Stimulated activated effector memory CD8-positive, alpha-beta T cell treated with anti-CD3 and anti-CD28 coated beads, Interleukin-12 subunit alpha, Interleukin-12 subunit beta, amount 100 ng/mL, for 72 hours (primary cell): ENCODE results near the gene IMMT.

ENCODE experiments used
- ATAC-seq: fragments of 150-1000 bp; cut with Tn5 transposase; 2 replicates; pipeline ENCODE4 v1.10.0; 2021
- DNase-seq, 2 donors: peaks; one replicate each; pipeline ENCODE4 v3.0.0; 2021 to 2022; ENCODE audit warnings: low spot score in 2 of 2
- H3K27ac Mint-ChIP-seq: one replicate; pipeline ENCODE4 v1.8.0; 2022; ENCODE audit warnings: mild to moderate bottlenecking, mixed read lengths
- H3K36me3 Mint-ChIP-seq: one replicate; pipeline ENCODE4 v1.8.0; 2022; ENCODE audit warnings: mild to moderate bottlenecking, mixed read lengths
- H3K4me1 Mint-ChIP-seq: one replicate; pipeline ENCODE4 v1.8.0; 2022; ENCODE audit warnings: mixed read lengths
- H3K4me3 Mint-ChIP-seq: one replicate; pipeline ENCODE4 v1.8.0; 2022; ENCODE audit warnings: mild to moderate bottlenecking, mixed read lengths
- H3K9me3 Mint-ChIP-seq: one replicate; pipeline ENCODE4 v1.8.0; 2022; ENCODE audit warnings: mixed read lengths

The IMMT gene

DNA sequence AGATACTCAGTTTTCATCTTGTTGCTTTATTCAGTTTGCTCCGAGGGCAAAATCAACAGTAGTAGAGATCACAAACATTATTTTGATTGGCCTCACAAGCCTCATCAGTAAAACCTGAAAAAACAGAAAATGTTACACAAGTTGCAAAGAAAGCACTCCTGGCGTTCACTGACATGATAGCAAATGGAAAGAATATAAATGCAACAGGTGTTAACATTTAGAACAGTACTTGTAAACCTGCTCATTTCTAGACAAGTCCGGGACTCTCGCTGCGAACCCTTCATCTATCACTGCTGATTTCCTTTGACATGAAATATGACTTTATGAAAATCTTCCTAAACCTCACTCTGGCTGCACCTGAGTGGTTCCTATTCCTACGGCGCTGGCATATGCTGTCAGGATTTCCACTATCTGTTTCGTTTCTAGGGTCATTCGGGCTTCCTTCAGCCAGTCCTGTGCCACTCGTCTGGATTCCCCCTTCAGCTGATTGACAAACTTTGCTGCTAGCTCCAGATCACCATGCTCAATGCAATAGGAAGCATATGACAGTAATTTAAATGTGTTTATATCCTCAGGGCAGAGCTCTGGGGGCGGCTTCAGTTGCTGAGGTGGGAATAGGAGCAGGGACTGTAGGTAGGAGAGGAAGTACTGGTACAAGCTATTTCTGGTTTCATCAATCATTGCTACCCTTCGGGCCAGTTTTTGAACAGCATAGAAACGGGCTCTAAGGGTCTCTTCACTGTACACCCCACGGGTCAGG is 51.2 kb downstream of the IMMT start:
- Mint-ChIP-seq H3K4me3 (no peak overlapping the region), H3K27ac (peak overlapping the region; percentile 82), H3K4me1 (peaks cover 8% of the 10 kb centered on the region), H3K36me3 (peaks cover 100% of the 10 kb centered on the region), H3K9me3 (peaks cover 2% of the 10 kb centered on the region)
- DNase-seq: no peak
- no peak for ATAC-seq

DNA sequence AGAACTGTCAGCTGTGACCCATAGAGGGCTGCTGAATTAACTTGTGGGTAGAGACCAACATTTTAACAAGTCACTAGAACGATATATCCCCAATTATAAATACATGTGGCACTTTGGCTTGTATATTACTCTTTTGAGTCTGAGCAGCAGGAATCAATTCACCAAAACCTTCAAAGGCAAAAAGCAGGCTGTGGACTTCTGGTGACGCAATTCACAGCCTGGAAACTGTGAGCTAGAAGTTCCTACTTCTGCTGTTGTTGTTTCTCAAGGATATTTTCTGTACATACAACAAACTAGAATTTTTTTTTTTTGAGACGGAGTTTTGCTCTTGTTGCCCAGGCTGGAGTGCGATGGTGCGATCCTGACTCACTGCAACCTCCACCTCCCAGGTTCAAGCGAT is 52.0 kb downstream of the IMMT start:
- ATAC-seq: no peak
- peaks cover 100% of the 10 kb centered on the region for H3K36me3 Mint-ChIP-seq
- peaks cover 3% of the 10 kb centered on the region for H3K9me3 Mint-ChIP-seq
- peaks cover 14% of the 10 kb centered on the region for H3K4me1 Mint-ChIP-seq
- no peak for DNase-seq
- no peak overlapping the region for H3K4me3 Mint-ChIP-seq
- peak overlapping the region; percentile 82 for H3K27ac Mint-ChIP-seq

DNA sequence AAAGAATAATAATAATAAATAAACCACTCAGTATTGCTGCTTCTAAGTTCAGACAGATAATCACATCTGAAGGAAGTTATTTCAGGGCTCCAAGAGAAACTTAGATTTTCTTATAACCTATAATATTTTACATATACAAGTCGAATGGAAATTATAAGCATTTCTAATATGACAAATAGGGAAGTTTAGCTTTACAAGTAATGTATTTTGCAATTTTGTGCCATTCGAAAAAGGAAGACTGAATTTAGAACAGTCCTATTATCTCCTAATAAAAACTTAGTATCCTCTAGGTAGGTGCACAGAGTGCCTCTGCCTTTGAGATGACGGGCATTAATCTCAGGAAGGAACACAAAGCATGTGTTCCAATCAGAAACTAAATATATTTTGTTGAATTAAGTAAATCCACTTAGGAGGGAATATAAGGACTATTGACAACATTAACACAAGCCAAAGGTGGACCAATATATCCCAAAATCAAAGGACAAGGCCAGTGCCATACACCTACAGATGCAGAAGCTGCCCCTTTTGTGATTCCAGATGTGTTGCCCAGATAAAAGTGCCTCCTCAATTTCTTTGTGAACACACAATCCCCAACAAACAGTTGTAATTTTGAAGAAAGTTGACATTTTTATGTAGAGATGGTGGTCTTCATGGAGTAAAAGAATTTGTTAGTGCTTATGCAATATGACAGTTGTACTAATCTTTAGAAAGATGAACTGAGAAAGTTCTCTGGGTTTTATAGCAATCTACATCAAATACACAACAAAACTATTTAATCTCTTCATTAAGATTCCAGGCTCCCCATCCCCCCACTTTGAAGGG is 52.6 kb downstream of the IMMT start:
- DNase-seq (no peak), ATAC-seq (no peak)
- no peak overlapping the region for H3K4me3 Mint-ChIP-seq
- peaks cover 14% of the 10 kb centered on the region for H3K4me1 Mint-ChIP-seq
- peak overlapping the region; percentile 82 for H3K27ac Mint-ChIP-seq
- H3K36me3 Mint-ChIP-seq: peaks cover 100% of the 10 kb centered on the region
- H3K9me3 Mint-ChIP-seq: peaks cover 3% of the 10 kb centered on the region

DNA sequence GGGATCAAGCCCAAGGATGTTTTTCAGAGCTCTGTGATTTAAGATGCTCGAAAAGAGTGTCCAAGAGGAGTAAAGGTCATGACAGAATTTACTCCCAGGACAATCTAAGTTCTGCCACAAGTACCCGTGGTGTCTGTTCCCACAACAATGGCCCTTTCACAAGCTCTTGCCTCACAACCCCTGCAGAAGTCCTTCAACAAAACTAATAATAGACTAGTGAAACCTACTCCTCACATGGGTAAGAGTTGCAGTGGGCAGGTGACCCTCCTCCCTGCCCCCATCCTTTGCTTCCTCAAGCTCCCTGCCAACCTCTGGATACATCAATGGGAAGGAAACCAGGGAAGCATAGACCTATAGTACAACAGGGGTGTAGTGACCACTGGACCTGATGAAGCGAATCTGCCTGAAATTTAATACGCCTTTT is 54.3 kb downstream of the IMMT start:
- no peak for DNase-seq
- Mint-ChIP-seq H3K4me1 (peaks cover 14% of the 10 kb centered on the region), H3K4me3 (no peak overlapping the region), H3K9me3 (peaks cover 3% of the 10 kb centered on the region), H3K27ac (peak overlapping the region; percentile 96), H3K36me3 (peaks cover 100% of the 10 kb centered on the region)
- no peak for ATAC-seq

DNA sequence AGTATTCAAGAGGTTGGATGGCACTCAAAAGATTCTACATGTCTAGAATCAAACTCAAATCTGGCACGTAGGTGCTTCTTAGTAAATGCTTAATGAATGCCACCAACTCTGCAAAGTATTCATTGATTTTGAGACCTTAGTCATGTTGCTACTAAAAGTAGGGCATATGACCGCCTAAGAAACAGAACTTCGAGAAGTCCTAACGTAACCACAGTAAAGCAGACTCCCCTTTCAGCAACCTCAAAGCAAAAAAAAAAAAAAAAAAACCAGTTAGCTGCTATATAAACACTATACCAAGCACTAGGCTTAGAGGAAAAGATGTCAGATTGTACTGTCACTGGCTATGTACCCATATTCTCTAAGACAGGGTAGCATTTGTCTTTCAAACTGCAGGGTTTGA is 55.3 kb downstream of the IMMT start:
- no peak overlapping the region for H3K4me3 Mint-ChIP-seq
- DNase-seq (no peak), ATAC-seq (peak; percentile 82)
- peaks cover 100% of the 10 kb centered on the region for H3K36me3 Mint-ChIP-seq
- peaks cover 14% of the 10 kb centered on the region for H3K4me1 Mint-ChIP-seq
- H3K27ac Mint-ChIP-seq: peak overlapping the region; percentile 96
- H3K9me3 Mint-ChIP-seq: peaks cover 3% of the 10 kb centered on the region

DNA sequence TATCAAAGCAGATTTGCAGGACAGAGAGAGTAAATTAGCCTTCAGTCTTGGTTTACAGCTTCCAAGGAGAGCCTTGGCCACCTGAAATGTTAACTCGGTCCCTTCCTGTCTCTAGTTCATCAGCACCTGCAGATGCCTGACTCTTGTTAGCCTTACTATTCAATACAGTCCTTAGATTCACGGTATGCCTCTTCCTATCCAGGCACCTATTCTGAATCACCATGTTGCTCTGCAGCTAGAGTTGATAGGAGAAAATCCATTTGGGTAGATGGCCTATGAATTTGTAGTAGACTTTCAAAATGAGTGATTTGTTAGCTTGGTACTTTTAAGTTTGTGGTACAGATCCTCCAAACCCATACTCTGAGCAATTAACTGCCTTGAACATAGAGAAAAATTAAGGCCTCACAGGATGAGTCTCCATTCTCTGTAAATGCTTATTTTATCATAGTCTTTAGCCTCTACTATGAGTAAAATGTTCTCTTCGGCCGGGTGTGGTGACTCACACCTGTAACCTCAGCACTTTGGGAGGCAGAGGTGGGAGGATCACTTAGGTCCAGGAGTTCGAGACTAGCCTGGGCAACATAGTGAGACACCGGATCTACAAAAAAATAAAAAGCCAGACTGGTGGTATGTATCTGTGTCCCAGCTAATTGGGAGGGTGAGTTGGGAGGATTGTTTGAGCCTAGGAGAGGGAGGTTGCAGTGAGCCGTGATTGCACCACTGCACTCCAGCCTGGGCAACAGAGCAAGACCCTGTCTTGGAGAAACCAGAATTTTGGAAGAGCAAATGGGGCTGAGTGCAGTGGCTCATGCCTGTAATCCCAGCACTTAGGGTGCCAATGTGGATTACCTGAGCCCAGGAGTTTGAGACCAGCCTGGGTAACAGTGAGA is 56.3 kb downstream of the IMMT start:
- H3K9me3 Mint-ChIP-seq: peaks cover 3% of the 10 kb centered on the region
- H3K4me3 Mint-ChIP-seq: peak overlapping the region; percentile 52
- DNase-seq: no peak
- peak; percentile 85 for ATAC-seq
- H3K4me1 Mint-ChIP-seq: peaks cover 14% of the 10 kb centered on the region
- peaks cover 100% of the 10 kb centered on the region for H3K36me3 Mint-ChIP-seq
- peak overlapping the region; percentile 96 for H3K27ac Mint-ChIP-seq

DNA sequence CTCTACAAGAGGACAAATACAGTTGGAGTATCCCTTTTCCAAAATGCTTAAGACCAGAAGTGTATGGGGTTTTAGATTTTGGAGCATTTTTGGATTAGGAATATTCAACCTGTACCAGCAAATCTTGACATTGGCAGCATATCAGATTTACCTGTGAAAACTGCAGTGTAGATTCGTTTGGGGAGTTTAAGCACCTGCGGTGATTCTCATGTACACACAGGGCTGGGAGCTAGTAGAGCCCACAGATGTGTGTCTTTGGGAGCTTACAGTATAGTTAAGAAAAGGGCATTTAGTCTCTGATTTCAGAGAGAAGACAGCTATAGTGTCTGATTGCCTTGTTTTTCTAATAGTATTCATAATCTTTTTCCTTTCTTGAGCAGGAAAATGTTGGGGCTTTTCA is 59.1 kb downstream of the IMMT start:
- no peak for ATAC-seq
- H3K4me1 Mint-ChIP-seq: peaks cover 14% of the 10 kb centered on the region
- peak overlapping the region; percentile 52 for H3K27ac Mint-ChIP-seq

DNA sequence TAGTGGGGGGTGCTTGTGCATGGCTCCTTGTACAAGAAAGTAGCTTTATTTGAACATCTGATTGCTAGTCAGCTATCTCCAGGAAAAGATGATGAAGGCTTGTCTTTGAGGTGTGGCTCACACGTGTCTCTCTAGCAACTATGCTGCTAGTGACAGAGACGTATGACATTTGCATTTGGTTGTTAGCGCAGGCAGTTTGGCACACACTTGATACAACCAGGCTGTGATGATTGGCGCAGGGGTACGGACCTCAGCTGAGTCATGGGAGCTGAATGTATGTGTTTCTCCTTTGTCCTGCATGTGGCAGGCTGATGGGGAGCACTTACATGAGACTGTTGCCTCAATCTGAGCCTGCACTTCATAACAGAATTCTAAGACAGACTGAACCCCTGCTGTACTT is 59.6 kb downstream of the IMMT start:
- ATAC-seq (no peak), DNase-seq (no peak)
- Mint-ChIP-seq H3K36me3 (peaks cover 100% of the 10 kb centered on the region), H3K4me3 (no peak overlapping the region), H3K4me1 (peaks cover 14% of the 10 kb centered on the region), H3K27ac (peak overlapping the region; percentile 52), H3K9me3 (peaks cover 3% of the 10 kb centered on the region)

More for the DNA sequence above, 59.1 kb downstream of the IMMT start:
- Mint-ChIP-seq H3K36me3 (peaks cover 100% of the 10 kb centered on the region), H3K9me3 (peaks cover 3% of the 10 kb centered on the region), H3K4me3 (no peak overlapping the region)
- no peak for DNase-seq

DNA sequence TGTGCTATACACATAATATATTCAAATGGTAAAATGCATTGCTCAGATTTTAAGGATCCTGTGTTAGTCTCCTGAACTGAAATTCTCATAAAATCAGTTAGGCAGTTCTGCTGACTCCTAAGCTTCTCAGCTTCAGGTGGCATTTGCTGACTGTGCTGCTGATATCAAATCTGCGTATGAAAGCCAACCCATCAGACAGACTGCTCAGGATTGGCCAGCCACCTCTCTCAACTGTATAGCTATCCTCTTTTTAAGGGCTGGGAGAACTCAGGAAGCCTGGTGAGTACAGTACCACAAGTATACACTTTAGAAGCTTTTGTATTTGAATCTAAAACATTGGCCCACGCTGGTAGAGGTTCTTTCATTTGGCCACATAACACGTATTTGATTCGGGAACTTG is 60.6 kb downstream of the IMMT start:
- Mint-ChIP-seq H3K4me3 (no peak overlapping the region), H3K36me3 (peaks cover 100% of the 10 kb centered on the region), H3K27ac (no peak overlapping the region), H3K9me3 (peaks cover 3% of the 10 kb centered on the region), H3K4me1 (peaks cover 12% of the 10 kb centered on the region)
- ATAC-seq (no peak), DNase-seq (no peak)

DNA sequence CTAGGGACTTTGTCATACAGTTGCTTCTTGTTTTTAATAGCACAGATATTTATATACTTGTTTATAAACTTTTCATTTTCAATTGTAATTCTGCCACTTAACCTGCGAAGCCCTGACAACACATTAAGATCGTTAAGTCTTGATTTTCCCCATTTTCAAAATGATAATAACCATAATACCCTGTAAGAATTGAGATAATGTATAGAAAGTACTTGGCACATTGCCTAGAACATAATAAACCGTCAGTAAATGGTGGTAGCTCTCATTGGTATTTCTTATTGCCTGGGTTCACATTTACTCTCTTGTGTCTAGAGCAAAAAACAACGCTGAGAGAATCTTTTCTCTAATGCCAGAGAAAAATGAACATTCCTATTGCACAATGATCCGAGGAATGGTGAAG is 70.6 kb downstream of the IMMT start:
- Mint-ChIP-seq H3K36me3 (peaks cover 100% of the 10 kb centered on the region), H3K4me3 (no peak overlapping the region), H3K4me1 (no peaks in the 10 kb centered on the region), H3K9me3 (no peaks in the 10 kb centered on the region), H3K27ac (no peak overlapping the region)
- no peak for DNase-seq
- ATAC-seq: no peak

DNA sequence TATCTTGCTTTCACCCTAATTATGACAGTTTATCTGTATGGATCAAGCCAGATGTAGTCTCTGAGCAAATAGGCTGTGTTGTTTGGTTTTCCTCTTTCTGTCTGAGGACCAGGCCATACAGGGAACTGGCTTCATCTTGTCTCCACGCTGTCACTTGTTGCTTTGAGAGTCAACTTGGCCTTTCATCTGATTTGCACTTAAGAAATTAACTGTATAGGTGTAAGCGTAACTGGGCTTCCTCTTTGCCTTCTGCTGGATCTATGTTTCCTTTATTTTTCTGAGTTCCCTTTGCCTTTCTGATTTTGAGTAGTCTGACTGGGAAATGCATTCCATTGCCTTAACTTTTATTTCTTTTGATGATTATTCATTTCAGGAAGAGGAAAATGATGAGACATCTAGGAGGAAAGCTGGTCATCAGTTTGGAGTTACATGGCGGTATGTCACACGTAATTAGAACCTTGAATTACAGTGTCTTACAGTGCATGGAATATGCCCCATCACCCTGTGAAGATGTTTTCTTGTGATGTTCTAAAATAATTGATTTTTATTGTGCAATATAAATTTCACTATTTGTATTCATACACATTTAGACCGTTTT is 71.8 kb downstream of the IMMT start:
- no peak overlapping the region for H3K4me3 Mint-ChIP-seq
- ATAC-seq (no peak), DNase-seq (no peak)
- H3K4me1 Mint-ChIP-seq: no peaks in the 10 kb centered on the region
- peaks cover 100% of the 10 kb centered on the region for H3K36me3 Mint-ChIP-seq
- no peaks in the 10 kb centered on the region for H3K9me3 Mint-ChIP-seq
- peak overlapping the region; percentile 20 for H3K27ac Mint-ChIP-seq

DNA sequence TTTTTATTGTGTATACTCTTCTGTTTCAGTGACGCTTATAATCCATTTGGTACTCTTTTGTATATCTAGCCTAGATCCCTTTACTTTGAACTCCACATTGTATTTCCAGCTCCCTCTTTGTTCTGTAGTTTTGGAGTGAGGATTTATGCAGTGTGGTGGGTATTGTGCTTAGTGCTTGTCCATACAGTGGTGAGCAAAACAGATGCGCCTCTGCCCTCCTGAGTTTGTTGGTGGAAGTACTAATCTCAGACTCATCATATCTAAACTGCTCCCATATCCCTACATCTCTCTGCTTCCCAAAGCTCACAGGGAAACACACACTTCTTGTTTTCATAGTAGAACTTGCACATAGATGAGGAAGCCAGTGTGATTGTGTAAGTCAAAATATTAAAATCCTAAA is 77.1 kb downstream of the IMMT start:
- Mint-ChIP-seq H3K27ac (no peak overlapping the region), H3K36me3 (peaks cover 100% of the 10 kb centered on the region), H3K4me3 (no peak overlapping the region), H3K4me1 (peaks cover 13% of the 10 kb centered on the region), H3K9me3 (no peaks in the 10 kb centered on the region)
- no peak for ATAC-seq
- no peak for DNase-seq

DNA sequence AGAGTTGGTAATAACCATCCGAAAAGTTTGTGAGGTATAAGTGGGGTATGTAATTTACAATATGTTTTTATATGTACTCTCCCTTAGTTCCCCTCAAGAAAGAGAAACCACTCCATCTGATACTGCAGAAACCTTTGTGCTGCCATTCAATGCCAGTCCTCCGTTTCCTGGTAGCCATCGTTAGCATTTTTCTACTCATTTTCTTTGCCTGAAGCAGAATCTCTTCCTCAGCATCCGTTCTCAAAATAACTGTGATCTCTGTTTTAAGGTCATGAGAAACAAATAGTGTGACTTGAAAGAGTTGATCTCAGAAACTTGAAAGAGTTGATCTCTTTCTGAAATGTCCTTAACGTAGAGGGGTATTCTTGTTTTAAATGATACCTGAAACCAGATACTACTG is 88.2 kb downstream of the IMMT start:
- Mint-ChIP-seq H3K4me1 (peaks cover 69% of the 10 kb centered on the region), H3K36me3 (peaks cover 72% of the 10 kb centered on the region), H3K4me3 (peak overlapping the region; percentile 85), H3K9me3 (no peaks in the 10 kb centered on the region), H3K27ac (peak overlapping the region; percentile 99)
- DNase-seq (no peak), ATAC-seq (peak; percentile 1)

DNA sequence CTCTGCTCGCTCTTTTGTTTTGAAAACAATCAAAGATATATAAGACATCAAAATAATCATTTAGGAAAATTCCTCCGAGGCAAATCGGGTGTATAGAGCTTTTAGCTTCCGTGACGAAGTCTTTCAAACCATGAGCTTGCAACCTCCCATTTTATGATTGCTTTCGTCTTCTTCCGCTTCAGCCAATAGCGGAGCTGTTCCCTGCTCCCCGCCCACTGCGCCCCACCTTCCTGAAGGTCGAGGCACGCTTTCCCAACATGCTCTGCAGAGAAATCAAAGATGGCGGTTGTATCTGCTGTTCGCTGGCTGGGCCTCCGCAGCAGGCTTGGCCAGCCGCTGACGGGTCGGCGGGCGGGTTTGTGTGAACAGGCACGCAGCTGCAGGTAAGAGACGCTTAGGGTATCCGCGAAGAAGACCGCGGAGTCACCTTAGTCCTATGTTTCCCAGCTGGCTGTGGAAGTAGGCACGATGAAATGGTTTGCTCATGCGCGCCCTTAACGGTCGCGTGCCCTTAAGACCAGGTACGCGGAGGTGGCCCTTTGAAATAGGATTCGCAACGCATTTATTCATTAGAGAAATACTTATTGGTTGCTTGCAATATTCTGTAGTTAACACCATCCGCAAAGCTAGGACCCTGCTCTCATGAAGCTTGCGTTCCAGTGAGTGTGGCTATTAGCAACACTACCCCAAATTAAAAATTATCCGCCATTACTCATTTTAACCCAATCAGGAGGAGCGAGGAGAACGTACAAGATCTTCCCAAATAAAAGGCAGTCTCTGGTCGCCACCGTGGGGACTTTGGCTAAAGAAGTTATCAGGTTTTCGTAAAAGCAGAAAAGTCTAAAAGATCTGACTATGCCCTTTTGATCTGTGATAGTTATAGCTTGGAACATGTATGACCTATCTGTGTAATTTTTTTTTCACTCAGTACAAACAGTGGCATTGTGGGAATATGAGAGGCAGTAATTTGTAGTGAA is 89.0 kb downstream of the IMMT start, which contains the start of gene PTCD3:
PTCD3 (plus strand) TSS at position 267 of the 977 bp plus-strand sequence; CDS start at position 280, 13 bp downstream.
- peak within 1 kb of the TSS; percentile 85 for H3K4me3 Mint-ChIP-seq
- ATAC-seq (peak; percentile 95), DNase-seq (peak; percentile 72 to 94)
- H3K9me3 Mint-ChIP-seq: no peaks in the 10 kb centered on the region
- peaks cover 76% of the 10 kb centered on the region for H3K4me1 Mint-ChIP-seq
- peak within 1 kb of the TSS; percentile 99 for H3K27ac Mint-ChIP-seq
- peaks cover 71% of the 10 kb centered on the region for H3K36me3 Mint-ChIP-seq
